Peyer's patch (tissue), 4 donors: Measurements from ENCODE around the gene SLC9B1.
"Not testable (repeated sequence)": the region's sequence is repeated elsewhere in the genome, so short reads cannot be mapped to it uniquely, and the experiment has no call there.

Experiments used
- POLR2A ChIP-seq, 2 donors: fragments of 450-650 bp; IDR thresholded peaks; one replicate each; pipeline ENCODE4 v1.5.1; 2017; ENCODE audit warnings: antibody characterized with exemption in 2 of 2, mild to moderate bottlenecking in 2 of 2, moderate library complexity in 2 of 2
- TF ChIP-seq, protein P1 (sequence below), 6 experiments: fragments of 450-650 bp in 4 of 6; fragments of 200-600 bp in 2 of 6; sonication (generic) in 1 of 6; IDR thresholded peaks; one replicate each; pipeline ENCODE4 v1.5.1; 2017 to 2019; ENCODE audit warnings: antibody characterized with exemption in 6 of 6, mild to moderate bottlenecking in 3 of 6, moderate library complexity in 1 of 6

DNA sequence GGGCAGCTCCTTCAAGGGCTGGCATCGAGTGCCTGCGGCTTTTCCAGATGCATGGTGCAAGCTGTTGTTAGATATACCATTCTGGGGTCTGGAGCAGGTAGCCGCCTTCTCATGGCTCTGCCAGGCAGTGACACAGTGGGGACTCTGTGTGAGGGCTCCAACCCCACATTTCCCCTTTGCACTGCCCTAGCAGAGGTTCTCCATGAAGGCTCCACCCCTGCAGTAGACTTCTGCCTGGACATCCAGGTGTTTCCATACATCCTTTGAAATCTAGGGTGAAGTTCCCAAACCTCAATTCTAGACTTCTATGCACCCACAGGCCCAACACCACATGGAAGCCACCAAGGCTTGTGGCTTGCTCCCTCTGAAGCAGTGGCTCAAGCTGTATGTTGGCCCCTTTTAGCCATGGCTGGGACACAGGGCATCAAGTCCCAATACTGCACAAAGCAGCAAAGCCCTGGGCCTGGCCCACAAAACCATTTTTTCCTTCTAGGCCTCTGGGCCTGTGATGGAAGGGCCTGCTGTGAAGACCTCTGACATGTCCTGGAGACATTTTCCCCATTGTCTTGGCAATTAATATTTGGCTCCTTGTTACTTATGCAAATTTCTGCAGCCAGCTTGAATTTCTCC, 141.9 kb downstream of the SLC9B1 start:
- not testable (repeated sequence) for TF ChIP-seq POLR2A (IDR thresholded peaks at IDR 0.05)
- TF ChIP-seq, protein P1, sequence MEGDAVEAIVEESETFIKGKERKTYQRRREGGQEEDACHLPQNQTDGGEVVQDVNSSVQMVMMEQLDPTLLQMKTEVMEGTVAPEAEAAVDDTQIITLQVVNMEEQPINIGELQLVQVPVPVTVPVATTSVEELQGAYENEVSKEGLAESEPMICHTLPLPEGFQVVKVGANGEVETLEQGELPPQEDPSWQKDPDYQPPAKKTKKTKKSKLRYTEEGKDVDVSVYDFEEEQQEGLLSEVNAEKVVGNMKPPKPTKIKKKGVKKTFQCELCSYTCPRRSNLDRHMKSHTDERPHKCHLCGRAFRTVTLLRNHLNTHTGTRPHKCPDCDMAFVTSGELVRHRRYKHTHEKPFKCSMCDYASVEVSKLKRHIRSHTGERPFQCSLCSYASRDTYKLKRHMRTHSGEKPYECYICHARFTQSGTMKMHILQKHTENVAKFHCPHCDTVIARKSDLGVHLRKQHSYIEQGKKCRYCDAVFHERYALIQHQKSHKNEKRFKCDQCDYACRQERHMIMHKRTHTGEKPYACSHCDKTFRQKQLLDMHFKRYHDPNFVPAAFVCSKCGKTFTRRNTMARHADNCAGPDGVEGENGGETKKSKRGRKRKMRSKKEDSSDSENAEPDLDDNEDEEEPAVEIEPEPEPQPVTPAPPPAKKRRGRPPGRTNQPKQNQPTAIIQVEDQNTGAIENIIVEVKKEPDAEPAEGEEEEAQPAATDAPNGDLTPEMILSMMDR (IDR thresholded peaks at IDR 0.05): not testable (repeated sequence)
